Left renal pelvis (tissue), 4 donors: Measurements from ENCODE around the gene RUNX3. TPM values are rescaled to one million over a fixed set of nuclear protein-coding genes. Genes with fewer than 3 reads are reported as not detected.

ENCODE experiments used
- polyA plus RNA-seq, 4 donors: library from polyadenylated mRNA; unstranded; fragments of 120-200 nt; gene quantifications; one replicate each; pipeline ENCODE4 v1.2.1, GENCODE V29; 2013; ENCODE audit not compliant: insufficient read length in 4 of 4

The RUNX3 gene
- polyA plus RNA-seq, 4 donors = 0.41 to 0.70 (median 0.58) TPM

Other genes starting within 250 kb of the RUNX3 start
- 100 to 1,000 TPM; 168 to 230 (median 203) TPM for gene CLIC4, start 184.8 kb downstream of the RUNX3 start, polyA plus RNA-seq